ENCODE data around the gene STAT2.
A peak's percentile ranks its signal among the peaks of the same experiment; 100 is the strongest.
"Not testable (repeated sequence)": the region's sequence is repeated elsewhere in the genome, so short reads cannot be mapped to it uniquely, and the experiment has no call there.

STAT2 gene

DNA sequence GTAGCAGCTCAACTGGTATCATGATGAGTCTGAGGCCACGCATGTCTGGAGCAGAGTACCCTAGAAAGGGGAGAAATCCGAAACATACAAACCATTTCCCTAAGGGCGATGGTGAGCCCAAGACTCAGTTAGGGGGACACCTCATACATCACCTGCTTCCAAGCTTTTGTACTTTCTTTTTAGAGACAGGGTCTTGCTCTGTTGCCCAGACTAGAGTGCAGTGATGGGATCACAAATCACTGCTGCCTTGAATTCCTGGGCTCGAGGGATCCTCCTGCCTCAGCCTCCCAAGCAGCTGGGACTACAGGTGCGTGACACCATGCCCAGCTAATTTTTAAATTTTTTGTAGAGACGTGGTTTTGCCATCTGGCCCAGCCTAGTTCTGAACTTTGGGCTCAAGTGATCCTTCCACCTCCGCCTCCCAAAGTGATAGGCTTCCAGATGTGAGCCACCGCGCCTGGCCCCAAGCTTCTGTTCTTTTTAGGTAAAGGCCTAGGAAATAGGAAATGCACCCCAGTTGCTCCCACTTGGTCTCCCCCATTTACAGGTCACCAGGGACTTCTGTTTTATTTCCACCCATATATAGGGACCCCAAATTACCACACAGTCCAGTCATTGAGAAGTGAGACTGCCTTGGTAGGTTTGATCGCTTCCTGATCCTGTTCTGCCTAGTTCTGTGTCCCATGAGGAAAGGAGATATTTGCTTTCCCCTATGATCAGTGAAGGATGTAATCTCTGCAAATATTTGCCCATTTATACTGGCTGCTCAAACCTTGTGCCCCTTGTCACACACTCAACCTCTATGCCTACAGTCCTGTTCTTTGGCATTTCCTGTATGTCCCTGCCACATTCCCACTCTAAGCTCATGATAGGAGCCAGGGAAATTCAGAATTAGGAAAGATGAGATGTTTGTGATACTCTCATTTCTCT lies 2.5 kb upstream of the STAT2 start, which contains the start of gene APOF:
APOF (minus strand) TSS at position 728 of the 930 bp plus-strand sequence; CDS start at position 616, 112 bp downstream.
- DNase-seq (ENCODE audit: low read depth, low spot score), result no peak

DNA sequence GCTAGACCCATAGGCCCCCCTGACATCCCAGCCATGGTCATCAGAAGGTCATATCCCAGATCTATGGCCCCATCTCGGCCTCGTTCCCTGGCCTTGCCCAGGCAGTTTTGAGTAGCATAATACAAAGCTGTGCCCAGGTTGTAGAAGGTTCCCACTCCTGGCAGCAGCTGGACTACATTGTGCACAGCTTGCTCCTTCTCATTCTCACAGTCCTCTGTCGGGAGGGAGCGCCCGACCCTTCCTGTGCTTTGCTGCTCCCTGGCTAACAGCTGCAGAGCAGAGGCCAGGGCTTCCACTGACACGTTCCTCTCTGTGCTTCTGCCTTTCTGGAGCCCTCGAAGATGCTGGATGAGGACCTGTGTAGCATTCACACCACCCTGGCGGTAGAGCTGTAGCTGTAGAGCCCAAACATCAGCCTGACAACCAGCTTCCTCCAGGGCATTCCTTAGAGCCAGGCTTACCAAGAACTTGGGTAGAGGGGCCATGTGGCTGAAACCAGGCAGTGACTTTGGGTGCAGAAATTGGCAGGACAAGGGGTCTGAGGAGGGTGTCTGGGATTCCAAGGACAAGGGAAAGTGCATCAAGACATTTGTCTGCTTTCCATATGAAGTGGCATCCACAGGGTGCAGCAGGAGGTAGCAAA lies 1.7 kb upstream of the STAT2 start:
- no peak for DNase-seq (ENCODE audit: low read depth, low spot score)

DNA sequence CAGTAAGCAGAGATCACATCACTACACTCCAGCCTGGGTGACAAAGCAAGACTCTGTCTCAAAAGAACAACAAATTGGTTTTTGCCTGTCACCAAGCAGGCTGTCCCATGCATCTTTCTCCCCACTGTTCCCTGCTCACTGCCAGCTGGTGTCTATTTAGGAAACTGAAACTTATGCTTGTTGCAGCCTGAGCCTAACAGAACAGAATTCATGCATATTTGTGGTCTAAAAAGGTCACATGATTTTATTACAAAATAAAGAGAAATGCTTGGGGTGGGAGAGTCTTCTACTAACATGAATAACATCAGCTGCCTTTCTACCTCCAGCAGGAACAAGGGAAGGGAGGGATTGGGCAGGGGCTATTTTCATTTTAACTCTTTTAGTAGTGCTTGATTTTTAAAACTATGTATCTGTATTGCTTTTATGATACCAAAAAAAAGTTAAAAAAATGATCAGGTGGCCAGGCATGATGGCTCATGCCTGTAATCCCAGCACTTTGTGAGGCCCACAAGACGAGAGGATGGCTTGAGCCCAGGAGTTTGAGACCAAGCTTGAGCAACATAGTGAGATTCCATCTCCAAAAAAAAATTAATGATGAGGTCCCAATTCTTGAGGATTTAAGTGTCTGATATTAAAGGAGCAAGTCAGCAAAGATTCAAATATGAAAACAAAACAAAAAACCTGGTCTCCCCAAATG lies 923 bp downstream of the STAT2 start:
- peak; percentile 85 for DNase-seq (ENCODE audit: low read depth, low spot score)

DNA sequence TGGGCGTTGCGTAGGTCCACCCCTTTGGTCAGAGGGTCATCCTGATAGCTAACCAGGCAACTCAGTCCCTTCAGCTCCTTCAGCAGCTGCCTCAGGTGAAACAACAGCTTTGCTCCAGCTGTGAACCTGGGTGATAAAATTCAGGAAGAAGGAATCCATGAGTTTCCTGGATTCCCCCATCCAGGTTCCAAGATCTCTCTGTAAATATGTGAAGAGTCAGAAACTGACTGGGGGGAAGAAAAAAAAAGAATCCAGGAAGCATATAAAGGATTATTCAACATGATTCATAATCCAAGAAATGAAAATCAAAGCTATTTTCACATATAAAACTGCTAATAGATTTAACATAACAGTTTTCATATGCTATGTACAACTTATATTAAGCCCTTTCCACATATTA lies 8.6 kb downstream of the STAT2 start:
- DNase-seq (ENCODE audit: low read depth, low spot score), result no peak

DNA sequence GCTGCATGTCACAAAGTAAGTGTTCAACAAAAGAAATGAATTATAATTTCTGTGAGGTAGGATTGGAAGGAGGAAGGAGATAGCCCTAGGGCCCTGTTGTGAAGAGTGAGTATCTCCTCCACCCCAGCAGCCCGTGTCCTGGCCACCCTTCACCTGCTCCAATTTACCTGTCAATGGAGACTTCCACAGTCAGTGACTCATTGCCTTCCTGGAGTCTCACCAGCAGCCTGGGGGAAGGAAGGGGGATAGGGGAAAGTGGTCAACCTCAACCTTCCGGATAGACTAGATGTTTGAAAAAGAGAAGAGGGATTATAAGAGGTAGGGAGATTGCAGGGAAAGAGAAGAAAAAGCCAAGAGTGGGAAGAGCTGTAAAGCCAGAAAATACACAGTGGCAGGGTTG lies 9.2 kb downstream of the STAT2 start:
- no peak for DNase-seq (ENCODE audit: low read depth, low spot score)

DNA sequence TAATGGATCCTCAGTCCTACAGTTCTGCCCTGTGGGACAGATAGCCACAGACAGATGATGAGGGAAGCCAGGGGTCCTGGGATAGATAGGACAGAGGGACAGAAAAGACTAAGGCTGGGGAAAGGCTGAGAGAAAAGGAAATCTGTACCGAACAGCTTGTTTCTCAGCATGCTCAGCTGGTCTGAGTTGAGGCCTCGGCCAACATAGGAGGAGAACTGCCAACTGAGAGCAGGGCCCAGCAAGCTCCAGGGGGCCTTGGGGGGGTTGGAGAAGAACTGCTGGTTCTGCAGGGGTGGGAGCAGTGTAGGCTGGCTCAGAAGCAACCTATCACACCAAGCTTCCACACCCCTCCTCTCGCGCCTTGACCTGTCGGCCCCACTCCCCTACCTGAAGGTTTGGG lies 11.1 kb downstream of the STAT2 start:
- no peak for DNase-seq (ENCODE audit: low read depth, low spot score)

DNA sequence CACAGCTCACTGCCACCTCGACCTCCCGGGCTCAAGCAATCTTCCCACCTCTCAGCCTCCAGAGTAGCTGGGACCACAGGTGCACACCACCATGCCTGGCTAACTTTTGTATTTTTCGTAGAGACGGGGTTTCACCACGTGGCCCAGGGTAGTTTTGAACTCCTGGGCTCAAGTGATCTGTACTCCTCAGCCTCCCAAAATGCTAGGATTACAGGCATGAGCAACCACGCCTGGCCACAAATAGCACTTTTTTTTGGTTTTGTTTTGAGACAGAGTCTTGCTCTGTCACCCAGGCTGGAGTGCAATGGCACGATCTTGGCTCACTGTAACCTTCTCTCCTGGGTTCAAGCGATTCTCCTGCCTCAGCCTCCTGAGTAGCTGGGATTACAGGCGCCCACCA lies 12.7 kb downstream of the STAT2 start:
- DNase-seq (ENCODE audit: low read depth, low spot score), result not testable (repeated sequence)

DNA sequence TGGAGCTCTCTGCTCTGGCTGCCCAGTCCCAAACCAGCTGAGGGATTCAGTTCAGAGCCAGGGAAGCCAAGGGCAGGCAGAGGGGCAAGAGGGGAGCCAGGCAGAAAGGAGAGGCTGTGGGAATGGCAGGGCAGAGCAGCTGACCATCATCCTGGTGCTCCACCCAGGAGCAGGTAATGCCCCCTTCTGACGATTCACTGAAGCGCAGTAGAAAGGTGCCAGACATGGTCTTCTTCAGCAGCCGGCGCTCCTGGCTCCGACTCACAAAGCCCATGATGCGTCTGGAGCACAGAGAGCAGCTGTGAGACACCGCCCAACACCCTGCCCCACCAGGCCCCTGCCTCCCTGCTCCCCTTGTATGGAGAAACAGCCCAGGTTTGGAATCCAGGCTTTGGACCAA lies 13.2 kb downstream of the STAT2 start:
- no peak for DNase-seq (ENCODE audit: low read depth, low spot score)

DNA sequence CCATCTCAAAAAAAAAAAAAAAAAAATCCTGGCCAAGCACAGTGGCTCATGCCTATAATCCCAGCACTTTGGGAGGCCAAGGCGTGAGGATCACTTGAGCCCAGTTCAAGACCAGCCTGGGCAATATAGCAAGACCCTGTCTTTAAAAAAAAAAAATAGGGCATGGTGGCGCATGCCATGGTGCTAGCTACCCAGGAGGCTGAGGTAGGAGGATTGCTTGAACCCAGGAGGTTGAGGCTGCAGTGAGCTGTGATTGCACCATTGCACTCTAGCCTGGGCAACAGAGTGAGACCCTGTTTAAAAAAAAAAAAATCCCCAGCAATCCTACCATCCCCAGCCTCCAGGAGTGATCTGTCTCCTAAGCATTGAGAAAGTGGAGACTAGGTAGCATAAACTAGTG lies 17.6 kb downstream of the STAT2 start:
- not testable (repeated sequence) for DNase-seq (ENCODE audit: low read depth, low spot score)

DNA sequence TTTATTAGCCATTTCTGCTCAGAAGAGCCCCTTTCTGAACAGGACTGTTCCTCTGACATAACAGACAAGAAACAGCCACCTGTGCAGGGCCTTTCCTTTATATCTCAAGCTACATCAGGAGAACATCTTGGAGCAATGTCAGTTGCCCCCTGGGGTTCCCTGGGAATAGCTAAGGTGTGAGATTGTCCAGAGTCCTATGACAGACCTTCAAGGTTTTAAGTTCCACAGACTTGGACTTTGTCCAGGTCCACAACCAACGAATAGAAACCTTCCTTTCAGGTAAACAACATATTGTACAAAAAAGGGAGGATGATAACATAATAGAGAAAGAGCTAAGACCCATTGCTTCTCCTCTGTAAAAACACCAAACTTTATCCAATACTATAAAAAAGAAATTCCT lies 18.3 kb downstream of the STAT2 start:
- DNase-seq (ENCODE audit: low read depth, low spot score), result no peak

DNA sequence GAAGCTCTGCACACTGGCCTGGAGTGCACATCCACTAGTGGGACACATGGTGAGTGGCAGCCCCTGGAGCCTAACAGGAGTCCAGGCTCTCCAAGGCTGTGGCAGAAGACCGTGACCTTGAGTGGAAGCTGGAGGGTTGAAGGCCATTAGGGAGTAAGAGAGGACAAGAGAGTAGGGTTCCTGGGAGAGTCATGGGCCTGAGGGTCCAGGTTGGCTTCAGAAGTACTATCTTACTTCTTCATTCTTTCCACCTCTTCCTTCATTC lies 20.8 kb downstream of the STAT2 start:
- no peak for DNase-seq (ENCODE audit: low read depth, low spot score)

DNA sequence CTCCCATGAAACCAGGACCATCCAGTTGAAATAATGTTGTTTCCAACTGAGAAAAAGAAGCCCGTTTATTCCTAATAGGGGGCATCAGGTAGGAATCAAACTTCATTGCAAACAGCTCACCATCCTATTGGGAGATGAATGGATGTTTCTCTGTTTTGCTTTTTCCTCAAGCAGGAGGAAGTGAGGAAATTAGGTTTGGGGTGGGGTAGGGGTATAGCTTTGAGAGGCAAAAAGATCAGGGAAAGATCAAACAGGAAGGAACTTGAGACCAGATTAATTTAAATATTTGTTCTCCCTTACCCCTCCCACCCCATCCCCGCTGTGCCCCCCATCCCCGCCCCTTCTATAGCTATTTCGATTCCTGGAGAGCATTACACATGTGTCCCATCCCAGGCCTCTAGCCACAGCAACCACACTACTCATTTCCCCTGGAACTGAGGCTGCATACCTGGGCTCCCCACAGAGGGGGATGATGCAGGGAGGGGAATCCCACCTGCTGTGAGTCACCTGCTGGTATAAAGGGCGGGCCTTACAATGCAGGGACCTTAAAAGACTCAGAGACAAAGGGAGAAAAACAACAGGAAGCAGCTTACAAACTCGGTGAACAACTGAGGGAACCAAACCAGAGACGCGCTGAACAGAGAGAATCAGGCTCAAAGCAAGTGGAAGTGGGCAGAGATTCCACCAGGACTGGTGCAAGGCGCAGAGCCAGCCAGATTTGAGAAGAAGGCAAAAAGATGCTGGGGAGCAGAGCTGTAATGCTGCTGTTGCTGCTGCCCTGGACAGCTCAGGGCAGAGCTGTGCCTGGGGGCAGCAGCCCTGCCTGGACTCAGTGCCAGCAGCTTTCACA lies 21.4 kb downstream of the STAT2 start, which contains the start of gene IL23A:
IL23A (plus strand) TSS at position 577 of the 850 bp plus-strand sequence; CDS start at position 738, 161 bp downstream.
- peak; percentile 76 for DNase-seq (ENCODE audit: low read depth, low spot score)

DNA sequence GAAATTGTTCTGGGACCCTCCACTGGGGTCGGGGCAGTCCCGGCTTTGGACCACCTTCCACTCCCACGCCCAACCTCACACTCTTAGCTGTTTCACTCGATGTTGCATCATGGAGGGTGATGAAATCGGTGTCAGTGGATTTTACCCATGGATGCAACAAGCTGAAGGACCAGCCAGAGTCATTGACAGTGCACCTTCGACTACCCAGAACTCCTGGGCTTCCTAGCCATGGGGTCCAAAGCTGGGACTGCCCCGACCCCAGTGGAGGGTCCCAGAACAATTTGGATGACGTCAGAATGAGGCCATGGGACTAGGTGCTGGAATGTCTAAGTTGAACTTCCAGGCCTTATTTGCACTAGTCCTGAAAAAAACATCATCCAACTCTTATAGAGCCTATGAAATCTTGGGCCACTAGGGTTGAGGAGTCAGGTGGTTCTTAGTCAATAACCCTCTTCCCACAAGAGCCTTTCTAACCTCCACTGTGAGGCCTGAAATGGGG lies 22.1 kb downstream of the STAT2 start:
- no peak for DNase-seq (ENCODE audit: low read depth, low spot score)

DNA sequence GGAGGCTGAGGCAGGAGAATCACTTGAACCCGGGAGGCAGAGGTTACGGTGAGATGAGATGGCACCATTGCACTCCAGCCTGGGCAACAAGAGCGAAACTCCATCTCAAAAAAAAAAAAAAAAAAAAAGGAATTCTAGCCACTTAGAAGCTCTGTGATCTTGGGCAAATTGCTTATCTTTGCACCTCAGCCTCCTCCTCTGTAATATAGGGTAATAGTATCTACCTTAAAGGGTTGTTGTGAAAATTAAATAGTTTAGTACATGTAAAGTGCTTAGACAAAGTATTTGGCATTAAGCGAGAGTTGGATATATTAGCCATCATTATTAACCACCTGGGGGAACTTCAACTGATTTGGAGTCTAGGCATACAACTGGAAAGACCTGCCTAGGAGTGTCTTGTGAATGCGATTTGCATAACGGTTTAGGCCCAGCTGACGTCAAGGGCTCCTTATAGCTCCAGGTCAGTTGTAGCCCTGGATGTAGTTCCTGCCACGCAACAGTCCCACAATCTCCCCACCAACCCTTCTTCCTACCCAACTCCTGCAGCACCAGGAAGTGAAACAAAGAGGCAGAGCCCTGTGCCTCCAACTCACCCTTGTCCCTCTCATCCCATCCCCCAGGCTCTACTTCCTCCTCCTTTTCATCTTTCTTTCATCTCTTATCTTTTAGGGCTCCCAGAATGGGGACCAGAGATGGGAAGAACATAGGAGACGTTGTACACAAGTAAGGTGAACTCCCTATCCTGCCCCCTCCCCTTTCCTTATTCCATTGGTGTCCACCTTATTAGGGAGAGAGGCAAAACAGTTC lies 23.3 kb downstream of the STAT2 start:
- DNase-seq (ENCODE audit: low read depth, low spot score), result no peak

DNA sequence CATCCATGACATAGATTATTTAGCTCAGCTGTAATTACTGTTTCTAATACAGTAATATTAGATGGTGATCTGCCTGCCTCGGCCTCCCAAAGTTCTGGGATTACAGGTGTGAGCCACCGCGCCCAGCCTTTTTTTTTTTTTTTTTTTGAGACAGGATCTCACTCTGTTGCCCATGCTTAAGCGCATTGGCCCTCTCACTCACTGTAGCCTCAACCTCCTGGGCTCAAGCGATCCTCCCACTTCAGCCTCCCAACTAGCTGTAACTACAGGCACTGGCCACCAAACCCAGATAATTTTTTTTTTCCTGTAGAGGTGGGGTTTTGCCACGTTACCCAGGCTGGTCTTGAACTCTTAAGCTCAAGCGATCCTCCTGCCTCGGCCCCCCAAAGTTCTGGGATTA lies 24.4 kb downstream of the STAT2 start:
- not testable (repeated sequence) for DNase-seq (ENCODE audit: low read depth, low spot score)

DNA sequence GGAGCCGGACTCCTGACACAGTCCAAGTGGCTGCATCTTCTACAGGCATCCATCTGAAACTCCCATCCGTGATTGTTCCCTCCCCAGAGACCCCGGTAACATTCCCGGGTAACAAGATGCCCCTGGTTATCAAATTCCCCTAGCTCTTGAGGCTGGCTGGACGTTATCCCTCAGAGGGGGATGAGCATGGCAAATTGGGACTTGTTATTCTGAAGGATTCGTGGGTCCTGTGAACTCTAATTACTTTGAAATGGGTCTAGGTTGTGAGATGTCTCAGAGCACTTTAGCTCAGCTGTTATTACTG lies 25.5 kb downstream of the STAT2 start:
- no peak for DNase-seq (ENCODE audit: low read depth, low spot score)

DNA sequence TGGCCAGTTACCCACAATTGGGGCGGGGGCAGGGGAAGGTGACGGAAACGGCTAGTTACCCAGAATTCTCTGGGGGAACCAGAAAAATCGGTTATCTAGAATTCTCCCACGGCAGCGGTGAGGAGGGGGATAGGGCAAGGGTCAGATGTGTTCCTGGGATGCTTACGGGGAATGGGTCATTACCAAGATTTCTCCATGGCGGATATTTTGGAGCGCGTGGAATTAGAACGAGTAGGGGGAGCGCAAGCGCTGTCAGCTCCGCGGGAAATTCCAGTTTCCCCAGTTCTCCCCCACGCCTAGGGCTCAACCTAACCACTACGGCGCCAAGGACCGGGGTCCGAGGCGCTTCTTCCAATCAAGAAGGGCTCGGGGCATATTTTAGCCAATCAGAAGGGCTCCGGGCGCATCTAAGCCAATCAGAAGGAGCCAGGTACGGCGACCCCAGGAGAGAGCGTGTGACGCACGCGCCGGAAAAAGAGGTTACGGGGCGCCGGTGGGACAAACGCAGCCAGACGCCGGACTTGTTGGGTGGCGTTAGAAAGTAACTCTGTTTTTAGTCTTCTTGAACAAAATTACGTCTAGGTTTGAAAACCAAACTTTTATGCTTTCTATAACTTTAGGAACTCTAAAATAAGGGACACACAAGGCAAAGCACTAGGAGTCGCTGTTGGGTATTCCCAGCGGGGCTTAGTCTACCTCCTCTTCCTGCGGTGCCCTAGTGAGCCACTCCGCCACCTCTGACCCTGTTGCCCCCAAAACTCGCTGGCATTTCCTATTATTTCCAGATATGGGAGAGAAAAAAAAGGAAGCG lies 26.0 kb downstream of the STAT2 start, which contains the start of gene PAN2:
PAN2 (minus strand) TSS at position 322 of the 811 bp plus-strand sequence. CDS start 906 bp downstream, outside the sequence.
- peak; percentile 99 for DNase-seq (ENCODE audit: low read depth, low spot score)

DNA sequence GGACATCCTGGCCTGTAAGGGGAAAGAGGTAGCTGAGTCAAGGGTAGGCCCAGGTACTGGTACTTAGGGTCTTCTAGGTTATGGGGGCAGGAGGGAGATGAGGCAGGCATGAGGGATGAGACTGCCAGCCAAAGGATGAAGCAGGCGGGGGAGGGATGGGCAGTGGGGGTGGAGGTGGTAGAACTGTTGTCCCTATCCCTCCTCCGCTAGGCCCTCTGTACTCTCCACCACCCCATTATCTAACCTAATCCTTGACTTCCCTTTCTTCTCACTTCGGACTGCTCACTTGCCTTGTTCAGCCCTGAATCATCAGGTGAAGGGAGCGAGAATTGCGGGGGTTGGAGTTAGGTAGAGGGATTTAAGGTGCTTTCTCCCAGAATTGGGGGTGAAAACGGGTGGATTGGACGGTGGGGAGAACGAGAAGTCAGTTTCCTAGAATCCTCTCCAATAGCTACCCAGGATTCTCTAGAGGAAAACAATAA lies 26.7 kb downstream of the STAT2 start:
- DNase-seq (ENCODE audit: low read depth, low spot score), result no peak

DNA sequence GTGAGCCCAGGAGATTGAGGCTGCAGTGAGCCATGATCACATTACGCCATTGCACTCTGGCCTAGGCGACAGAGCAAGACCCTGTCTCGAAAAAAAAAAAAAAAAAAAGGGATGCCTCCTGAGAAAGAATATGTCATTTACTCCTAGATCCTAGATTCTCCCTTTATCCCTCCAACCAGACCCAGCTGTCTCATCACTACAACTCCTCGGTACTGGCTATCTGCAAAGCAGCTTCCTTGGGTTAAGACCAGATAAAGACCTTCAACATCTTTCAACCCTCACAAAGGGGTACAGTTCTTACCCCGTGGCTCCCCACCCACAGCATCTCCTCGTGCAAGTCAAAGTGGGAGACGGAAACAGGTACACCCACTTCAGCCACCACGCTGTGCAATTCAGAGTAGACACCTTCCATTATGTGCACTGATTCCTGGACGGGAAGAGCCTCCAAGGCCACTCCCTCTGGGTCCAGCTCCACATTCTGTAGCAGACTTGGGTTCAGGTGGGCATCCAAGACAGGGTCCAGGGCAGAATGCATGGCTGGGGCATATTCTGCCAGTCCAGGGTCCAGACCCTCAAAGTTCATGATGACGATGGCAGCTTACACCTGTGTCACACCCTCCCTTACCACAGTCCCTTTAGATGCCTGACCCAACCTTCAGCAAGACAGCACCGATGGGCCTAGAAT lies 27.3 kb downstream of the STAT2 start:
- no peak for DNase-seq (ENCODE audit: low read depth, low spot score)

All from astrocyte of the hippocampus (primary cell).